A549 (cell line): ENCODE measurements around the gene LIN28A. TPM values are rescaled to one million over a fixed set of nuclear protein-coding genes. Genes with fewer than 3 reads are reported as not detected.

Source experiments
- ATAC-seq, 2 experiments: fragments of 200-7000 bp in 1 of 2; fragments of >200 bp in 1 of 2; cut with Nextera tagmentation in 1 of 2; cut with Tn5 transposase in 1 of 2; 3 replicates each; pipeline versions ENCODE4 v1.8.0 to v1.9.1; 2018 to 2020; ENCODE audit warnings: mild to moderate bottlenecking in 1 of 2, moderate library complexity in 1 of 2
- CTCF ChIA-PET: fragments of 300-600 bp; sonication (Branson Sonifier 250); formaldehyde crosslinking; extraction: SDS; loops from one replicate; lab custom pipeline; 2021; ENCODE audit warnings: antibody characterized with exemption, inconsistent platforms; lab: Yijun Ruan, JAX
- POLR2A ChIA-PET: fragments of 350-600 bp; formaldehyde crosslinking; extraction: SDS; loops from one replicate; lab custom pipeline; 2021; ENCODE audit warnings: antibody characterized with exemption, inconsistent platforms; lab: Yijun Ruan, JAX
- DNase-seq, 2 experiments: peaks; one replicate each; pipeline versions ENCODE4 v3.0.0 to v3.0.0-alpha.2; 2011 to 2016; ENCODE audit warnings: low read depth in 1 of 2, low spot score in 1 of 2
- FAIRE-seq: peaks from 2 replicates; lab custom pipeline; 2011; peaks lifted over from hg19 to GRCh38; lab: Jason Lieb, UNC
- H3K27ac ChIP-seq, 2 experiments: fragments of >200 bp; sonication (Bioruptor Twin); formaldehyde crosslinking; 3 replicates each; pipeline ENCODE4 v1.5.1; 2016 to 2017
- H3K4me1 ChIP-seq: fragments of >200 bp; sonication (Bioruptor Twin); formaldehyde crosslinking; 3 replicates; pipeline ENCODE4 v1.6.1; 2016
- H3K4me2 ChIP-seq: fragments of >200 bp; sonication (Bioruptor Twin); formaldehyde crosslinking; 3 replicates; pipeline ENCODE4 v1.6.1; 2016
- H3K4me3 ChIP-seq: fragments of >200 bp; sonication (Bioruptor Twin); formaldehyde crosslinking; 3 replicates; pipeline ENCODE4 v1.5.1; 2016
- H3K9me3 ChIP-seq: fragments of >200 bp; sonication (Bioruptor Twin); formaldehyde crosslinking; 3 replicates; pipeline ENCODE4 v1.6.1; 2016
- BHLHE40 ChIP-seq: IDR thresholded peaks from 2 replicates; pipeline ENCODE4 v1.6.1; 2012; ENCODE audit warnings: low read depth, low read length, inconsistent platforms
- CEBPB ChIP-seq, 2 experiments: fragments of >200 bp in 1 of 2; sonication (Bioruptor Twin) in 1 of 2; formaldehyde crosslinking in 1 of 2; IDR thresholded peaks; 2 replicates each; pipeline ENCODE4 v1.6.1; 2012 to 2016
- CHD2 ChIP-seq: fragments of 150-350 bp; IDR thresholded peaks from 2 replicates; pipeline ENCODE4 v1.6.1; 2014; ENCODE audit warnings: low read length; ENCODE audit not compliant: partially characterized antibody
- EHF ChIP-seq: fragments of 250-450 bp; sonication (Bioruptor Pico); IDR thresholded peaks from 2 replicates; pipeline ENCODE4 v1.5.0; 2020; ENCODE audit warnings: mild to moderate bottlenecking
- EHMT2 ChIP-seq: fragments of 200-600 bp; sonication (generic); IDR thresholded peaks from 2 replicates; pipeline ENCODE4 v1.6.1; 2016; ENCODE audit warnings: antibody characterized with exemption, low read depth, mild to moderate bottlenecking, moderate library complexity
- ESRRA ChIP-seq: fragments of 150-350 bp; IDR thresholded peaks from 2 replicates; pipeline ENCODE4 v1.6.1; 2014; ENCODE audit warnings: mild to moderate bottlenecking, low read length, borderline replicate concordance
- HDAC2 ChIP-seq: fragments of 200-600 bp; sonication (generic); IDR thresholded peaks from 2 replicates; pipeline ENCODE4 v1.6.1; 2016
- HMGXB4 ChIP-seq: fragments of 250-450 bp; sonication (Bioruptor Pico); IDR thresholded peaks from 2 replicates; pipeline ENCODE4 v1.5.0; 2021; ENCODE audit warnings: mild to moderate bottlenecking, moderate library complexity, borderline replicate concordance
- HOXA7 ChIP-seq: fragments of 250-450 bp; sonication (Bioruptor Pico); IDR thresholded peaks from 2 replicates; pipeline ENCODE4 v1.5.0; 2020; ENCODE audit warnings: mild to moderate bottlenecking, moderate library complexity
- HOXB5 ChIP-seq: fragments of 250-450 bp; sonication (Bioruptor Pico); IDR thresholded peaks from 2 replicates; pipeline ENCODE4 v1.5.0; 2020; ENCODE audit warnings: mild to moderate bottlenecking, moderate library complexity
- KDM1A ChIP-seq: fragments of 200-600 bp; sonication (generic); IDR thresholded peaks from 2 replicates; pipeline ENCODE4 v1.6.1; 2016; ENCODE audit warnings: low read depth, mild to moderate bottlenecking
- NFE2L2 ChIP-seq: fragments of 150-350 bp; conservative IDR thresholded peaks from 2 replicates; pipeline ENCODE4 v1.6.1; 2014; ENCODE audit warnings: low read length
- NPAS2 ChIP-seq: fragments of 250-450 bp; sonication (Bioruptor Pico); IDR thresholded peaks from 2 replicates; pipeline ENCODE4 v1.8.0; 2022; ENCODE audit warnings: mild to moderate bottlenecking, moderate library complexity, borderline replicate concordance
- NR3C1 ChIP-seq: fragments of >200 bp; sonication (Bioruptor Twin); formaldehyde crosslinking; IDR thresholded peaks from 3 replicates; pipeline ENCODE4 v1.6.1; 2017
- PHF8 ChIP-seq: fragments of 200-600 bp; sonication (generic); IDR thresholded peaks from 2 replicates; pipeline ENCODE4 v1.6.1; 2016; ENCODE audit warnings: low read depth, mild to moderate bottlenecking, antibody characterized with exemption, moderate library complexity, borderline replicate concordance
- RCOR1 ChIP-seq: fragments of 150-350 bp; IDR thresholded peaks from 2 replicates; pipeline ENCODE4 v1.6.1; 2014; ENCODE audit warnings: antibody characterized with exemption, low read length, low read depth
- REST ChIP-seq: fragments of 200-600 bp; sonication (generic); IDR thresholded peaks from 2 replicates; pipeline ENCODE4 v1.6.1; 2016; ENCODE audit warnings: antibody characterized with exemption, mild to moderate bottlenecking, moderate library complexity
- RNF2 ChIP-seq: fragments of 200-600 bp; sonication (generic); IDR thresholded peaks from 2 replicates; pipeline ENCODE4 v1.6.1; 2016; ENCODE audit warnings: low read depth, mild to moderate bottlenecking, antibody characterized with exemption, moderate library complexity, borderline replicate concordance
- ZFP36 ChIP-seq: fragments of 450-650 bp; IDR thresholded peaks from 2 replicates; pipeline ENCODE4 v1.6.1; 2014; ENCODE audit warnings: borderline replicate concordance; ENCODE audit not compliant: partially characterized antibody
- ZSCAN20 ChIP-seq: fragments of 250-450 bp; sonication (Bioruptor Pico); IDR thresholded peaks from 2 replicates; pipeline ENCODE4 v1.8.0; 2022; ENCODE audit warnings: mild to moderate bottlenecking, moderate library complexity
- WGBS: methylation state at CpG from one replicate; pipeline ENCODE4 v1.1.6; 2017; ENCODE audit errors: missing lambda C conversion rate; 5-methylcytosine and 5-hydroxymethylcytosine counted together
- polyA plus RNA-seq, 4 experiments: library from polyadenylated mRNA; depleted of rRNA in 3 of 4; stranded (reverse); fragments of >200 nt; fragmentation: RNase III in 1 of 4; extraction: RNeasy Plus Mini Kit Qiagen cat#74134 plus additional on column Dnase treatment in 1 of 4; gene quantifications; 2 replicates in 3 of 4; 3 replicates in 1 of 4; pipeline ENCODE4 v1.2.3, GENCODE V29; 2011 to 2017
- TF ChIP-seq, protein P1 (sequence below): IDR thresholded peaks from 2 replicates; pipeline ENCODE4 v1.6.1; 2012

LIN28A gene
- polyA plus RNA-seq, 2 of the 4 experiments (the other 2 are of a cell fraction), result 0.03 to 0.04 TPM

GRCh38 chr1:26459573-26460031 lies 49.0 kb downstream of the LIN28A start:
- Histone ChIP-seq H3K4me3 (no peak overlapping the region), H3K4me2 (no peak overlapping the region), H3K4me1 (no peaks in the 10 kb centered on the region), H3K27ac (no peak overlapping the region), H3K9me3 (no peaks in the 10 kb centered on the region)
- 88% methylated on average over 3 of the region's 3 CpGs for WGBS
- ATAC-seq, result no peak
- ChIA-PET CTCF (interaction anchor here (1.0 to 4.1 kb wide), 2 partner anchors 9 to 12 kb away, joined by 3 to 14 read pairs; partner anchors contain the start of gene HMGN2), POLR2A (no interaction called here)
- no peak for DNase-seq
- TF ChIP-seq NFE2L2, result no peak
- TF ChIP-seq, protein P1, sequence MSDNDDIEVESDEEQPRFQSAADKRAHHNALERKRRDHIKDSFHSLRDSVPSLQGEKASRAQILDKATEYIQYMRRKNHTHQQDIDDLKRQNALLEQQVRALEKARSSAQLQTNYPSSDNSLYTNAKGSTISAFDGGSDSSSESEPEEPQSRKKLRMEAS, result no peak
- TF ChIP-seq RNF2, result no peak
- no peak for TF ChIP-seq HOXB5 (CRISPR knock-in tag)
- no peak for TF ChIP-seq RCOR1
- TF ChIP-seq EHF, result no peak
- no peak for TF ChIP-seq NPAS2
- TF ChIP-seq HOXA7 (CRISPR knock-in tag), result no peak
- no peak for TF ChIP-seq PHF8
- TF ChIP-seq KDM1A, result no peak
- no peak for TF ChIP-seq NR3C1
- no peak for TF ChIP-seq CEBPB (IDR thresholded peaks at IDR 0.05)
- TF ChIP-seq REST, result no peak
- TF ChIP-seq EHMT2, result no peak
- no peak for TF ChIP-seq CHD2
- TF ChIP-seq ESRRA, result no peak
- no peak for FAIRE-seq

- TF ChIP-seq EHF (no peak), HDAC2 (no peak), HOXB5 (CRISPR knock-in tag) (no peak), HMGXB4 (CRISPR knock-in tag) (no peak), PHF8 (no peak), BHLHE40 (no peak), ZFP36 (no peak), ZSCAN20 (CRISPR knock-in tag) (no peak)
- TF ChIP-seq, protein P1, result no peak
- TF ChIP-seq, all 56 proteins: peak for 0
- ATAC-seq (no peak), FAIRE-seq (no peak), DNase-seq (no peak)
- 94% methylated on average over 6 of the region's 10 CpGs for WGBS
- Histone ChIP-seq H3K4me3 (no peak overlapping the region), H3K9me3 (no peaks in the 10 kb centered on the region), H3K27ac (no peak overlapping the region), H3K4me1 (peaks cover 11% of the 10 kb centered on the region; the same call in 2 of the 3 replicates), H3K4me2 (no peak overlapping the region)
- ChIA-PET POLR2A (no interaction called here), CTCF (interaction anchor here (1.0 to 1.5 kb wide), 2 partner anchors 9 to 33 kb away, joined by 3 read pairs; no protein-coding TSS in a partner anchor)
Measured at GRCh38 chr1:26468911-26469310, 58.3 kb downstream of the LIN28A start.
